HG02678 (cell line): ENCODE results near the gene TCEA3.
A peak's percentile ranks its signal among the peaks of the same experiment; 100 is the strongest.

Experiments
- ATAC-seq: cut with Tn5 transposase; IDR thresholded peaks from one replicate; pipeline ENCODE4 v1.9.1; 2021; ENCODE audit warnings: mild to moderate bottlenecking, moderate library complexity; ENCODE audit not compliant: unreplicated experiment

TCEA3 gene

DNA sequence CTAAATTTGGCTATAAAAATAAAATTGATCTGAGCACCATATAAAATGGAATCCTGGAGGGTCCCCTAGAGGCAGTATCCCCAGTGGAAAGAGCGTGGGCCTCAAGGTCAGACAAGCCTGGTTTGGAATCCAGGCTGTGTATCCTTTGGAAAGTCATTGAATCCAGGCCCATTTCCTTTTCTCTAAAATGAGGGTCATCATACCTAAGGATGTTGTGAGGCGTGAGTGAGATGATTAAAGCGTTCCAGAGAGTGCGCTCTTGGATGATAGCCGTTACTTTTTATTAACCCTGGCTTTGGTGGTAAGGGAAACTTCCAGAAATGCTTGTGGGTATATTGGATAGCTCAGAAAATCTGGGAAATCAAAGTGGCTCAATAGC lies 54.2 kb downstream of the TCEA3 start:
- no peak for ATAC-seq

DNA sequence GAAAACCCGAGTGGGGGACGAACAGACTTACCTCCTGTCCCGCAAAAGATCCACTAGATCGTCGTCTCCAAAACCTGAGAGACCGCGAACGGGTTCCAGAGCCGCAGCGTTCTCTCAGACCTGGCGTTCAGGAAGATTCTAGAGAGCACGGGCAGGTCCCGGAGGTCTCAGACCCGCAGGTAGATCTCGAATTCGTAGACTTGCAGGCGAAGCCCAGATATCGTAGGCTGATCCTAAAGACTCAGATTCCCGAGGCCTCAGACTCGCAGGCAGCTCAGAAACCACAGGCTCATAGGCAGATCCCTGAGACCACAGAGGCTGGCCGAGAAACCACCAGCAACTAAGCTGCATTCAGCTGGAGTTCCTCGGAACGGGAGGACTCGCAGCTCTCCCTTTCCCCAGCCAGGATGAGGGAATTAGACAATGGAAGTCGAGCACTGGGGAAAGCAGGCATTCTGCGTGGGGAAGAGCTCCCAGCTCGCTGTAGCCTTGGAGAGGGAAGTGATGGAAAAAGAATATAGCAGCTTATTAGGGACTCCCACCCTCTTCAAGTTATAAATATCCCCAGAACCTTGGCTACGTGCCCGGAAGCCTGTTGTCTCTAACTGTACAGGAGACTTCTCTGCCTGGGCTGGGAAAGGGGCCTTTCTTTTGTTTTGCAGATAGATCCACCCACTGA lies 55.1 kb downstream of the TCEA3 start, which contains the start of gene ZNF436:
Gene ZNF436 (minus strand): TSS at position 502 of the 679 bp plus-strand sequence. CDS start 1,831 bp downstream, outside the sequence.
- ATAC-seq = no peak

GRCh38 chr1:23368562-23369334 lies 55.8 kb downstream of the TCEA3 start:
- ATAC-seq = peak; percentile 66

GRCh38 chr1:23367791-23368561 lies 56.6 kb downstream of the TCEA3 start:
- ATAC-seq = peak; percentile 90

DNA sequence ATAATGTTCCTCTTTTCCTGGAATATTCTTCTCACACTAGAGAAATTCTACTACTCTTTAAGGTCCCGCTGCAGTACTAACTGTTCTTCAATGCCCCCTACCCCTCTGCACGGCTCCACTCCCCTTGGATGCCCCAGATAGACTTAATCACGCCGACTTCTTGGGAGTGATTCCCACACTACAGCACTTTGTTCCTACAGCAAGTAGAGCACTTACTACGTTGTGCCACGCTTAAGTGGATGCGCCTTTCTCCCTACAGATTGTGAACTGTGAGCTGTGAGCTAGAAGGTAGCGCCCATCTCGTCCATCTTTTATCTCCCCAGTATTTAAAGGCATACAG lies 57.1 kb downstream of the TCEA3 start:
- ATAC-seq = no peak

DNA sequence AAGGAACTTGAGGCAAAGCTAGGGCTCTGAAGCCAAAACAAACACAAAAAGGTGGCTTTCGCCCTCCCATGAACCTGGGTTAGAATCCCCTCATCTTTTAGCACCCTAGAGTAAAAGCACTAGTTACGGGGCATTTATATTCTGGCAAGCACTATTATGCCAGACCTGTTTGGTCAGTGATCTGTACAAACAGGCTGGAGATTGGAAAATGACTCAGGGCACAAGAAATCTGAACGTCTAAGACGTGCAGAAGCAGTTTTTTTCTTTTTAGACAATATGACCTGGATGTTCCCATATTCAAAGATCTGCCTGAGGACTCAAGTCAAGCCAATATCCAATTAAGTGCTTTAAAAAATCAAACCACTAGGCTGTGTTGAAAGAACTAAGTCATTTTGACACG lies 58.0 kb downstream of the TCEA3 start:
- no peak for ATAC-seq

DNA sequence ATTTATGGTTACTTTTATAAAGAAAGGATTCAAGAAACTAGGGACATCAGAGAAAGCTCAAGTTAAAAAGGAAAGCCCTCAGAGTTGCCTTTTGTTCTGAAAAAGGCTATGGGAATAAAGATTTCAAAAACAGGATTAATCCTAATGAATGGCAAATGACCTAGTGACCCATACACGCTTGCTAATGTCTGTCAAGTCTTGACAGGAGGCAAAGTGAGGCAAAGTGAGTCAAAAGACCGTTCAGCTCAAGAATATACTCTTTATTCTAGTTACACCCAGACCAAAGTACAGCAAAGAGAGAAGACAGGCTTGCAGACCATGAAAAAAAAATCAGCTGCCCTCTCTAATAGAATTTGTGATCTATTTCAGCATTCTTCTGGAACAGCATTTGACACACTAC lies 58.4 kb downstream of the TCEA3 start:
- no peak for ATAC-seq

- no peak for ATAC-seq
Observed at GRCh38 chr1:23362218-23362713, 62.3 kb downstream of the TCEA3 start.

GRCh38 chr1:23358310-23358875 lies 66.2 kb downstream of the TCEA3 start:
- ATAC-seq = no peak

- no peak for ATAC-seq
Observed at GRCh38 chr1:23357138-23357908, 67.2 kb downstream of the TCEA3 start.

DNA sequence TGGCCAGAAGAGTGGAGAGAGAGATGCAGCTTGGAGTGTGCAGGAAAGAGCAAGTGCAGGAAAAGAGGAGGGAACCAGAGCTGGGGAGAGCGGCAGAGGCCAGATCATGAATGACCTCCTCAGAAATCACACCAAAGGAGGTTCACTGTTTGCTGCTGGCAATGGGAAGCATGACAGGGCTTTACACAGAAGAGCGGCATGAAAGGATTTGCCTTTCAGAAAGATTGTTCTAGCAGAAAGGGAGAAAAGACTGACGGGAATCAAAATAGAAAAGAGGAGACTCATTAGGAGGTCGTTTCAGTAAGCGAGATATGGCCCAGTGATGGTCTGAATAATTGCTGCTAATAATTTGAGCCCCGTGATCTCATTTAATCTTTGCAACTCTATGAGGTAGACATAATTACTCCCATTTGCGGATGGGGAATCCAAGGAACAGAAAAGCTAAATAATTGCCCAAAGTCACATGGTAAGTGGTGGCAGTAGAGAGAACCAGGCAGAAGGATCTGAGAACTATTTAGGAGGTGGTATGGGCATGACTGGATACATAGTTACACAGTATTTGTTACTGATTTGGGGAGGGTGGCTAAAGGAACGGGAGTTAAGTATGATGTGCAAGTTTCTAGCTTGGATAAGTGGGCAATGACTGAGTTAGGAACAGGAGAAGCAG lies 67.9 kb downstream of the TCEA3 start:
- ATAC-seq = no peak

DNA sequence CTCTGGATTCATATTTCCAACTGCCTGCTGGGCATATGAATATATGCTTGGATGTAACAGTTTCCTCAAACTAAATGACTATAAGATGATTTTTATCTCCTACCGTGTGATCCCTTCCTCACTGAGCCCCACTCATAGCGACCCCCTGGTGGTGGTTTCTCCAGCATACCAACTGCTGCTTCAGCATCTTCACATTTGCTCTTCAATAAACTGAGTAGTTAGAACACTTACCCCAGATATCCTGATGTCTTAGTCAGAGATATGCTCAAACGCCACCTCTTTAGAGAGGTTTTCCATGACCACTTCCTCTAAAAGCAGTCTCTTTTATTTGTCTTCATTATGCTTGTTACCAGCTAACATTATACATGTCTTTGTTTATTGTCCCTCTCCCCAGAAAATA lies 70.3 kb downstream of the TCEA3 start:
- no peak for ATAC-seq

DNA sequence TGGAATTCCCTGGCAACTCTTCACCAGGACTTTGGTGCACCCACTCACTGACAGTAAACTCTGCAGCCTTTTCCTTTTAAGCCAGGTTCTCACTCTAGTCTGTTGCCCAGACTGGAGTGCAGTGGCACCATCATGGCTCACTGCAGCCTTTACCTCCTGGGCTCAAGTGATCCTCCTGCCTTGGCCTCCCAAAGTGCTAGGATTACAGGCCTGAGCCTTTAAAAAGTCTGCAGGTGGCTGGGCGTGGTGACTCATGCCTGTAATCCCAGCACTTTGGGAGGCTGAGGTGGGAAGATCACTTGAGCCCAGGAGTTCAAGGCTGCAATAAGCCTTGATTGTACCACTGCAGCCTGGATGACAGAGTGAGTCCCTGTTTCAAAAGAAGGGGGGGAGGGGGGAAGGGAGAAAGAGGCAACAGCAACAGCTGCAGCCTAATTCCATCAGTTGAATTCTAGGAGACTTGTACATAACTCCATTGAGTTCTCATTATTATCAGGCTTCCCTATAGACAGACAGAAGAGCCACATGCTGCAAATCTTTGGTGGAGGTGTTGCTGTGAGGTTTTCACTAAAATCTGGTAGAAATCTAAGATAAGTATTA lies 72.4 kb downstream of the TCEA3 start:
- ATAC-seq = no peak

GRCh38 chr1:23345920-23346319 lies 78.6 kb downstream of the TCEA3 start:
- ATAC-seq = no peak

GRCh38 chr1:23344987-23345472 lies 79.5 kb downstream of the TCEA3 start:
- ATAC-seq = no peak

- peak; percentile 94 for ATAC-seq
Observed at GRCh38 chr1:23344111-23344986, 80.2 kb downstream of the TCEA3 start, which contains the start of gene HNRNPR. Gene HNRNPR, minus strand, starts transcription at chr1:23344284. Its CDS starts 3,276 bp downstream, at chr1:23341008.

- peak; percentile 12 for ATAC-seq
Observed at GRCh38 chr1:23343221-23344110, 81.1 kb downstream of the TCEA3 start.
